Skin epidermis (tissue), 12 donors: ENCODE data around the gene KRT82.
"Not testable (repeated sequence)": the region's sequence is repeated elsewhere in the genome, so short reads cannot be mapped to it uniquely, and the experiment has no call there.

Experiments used
- H3K27ac ChIP-seq, 21 experiments: fragments of 200-600 bp; sonication (generic) in 11 of 21; one replicate each; pipeline ENCODE4 v1.5.0; 2020; ENCODE audit warnings: mild to moderate bottlenecking in 3 of 21, inconsistent platforms in 2 of 21, moderate library complexity in 2 of 21
- H3K4me3 ChIP-seq, 7 experiments: fragments of 200-600 bp; sonication (generic) in 2 of 7; one replicate each; pipeline ENCODE4 v1.5.0; 2020; ENCODE audit warnings: inconsistent platforms in 2 of 7, mild to moderate bottlenecking in 2 of 7, moderate library complexity in 1 of 7

Gene KRT82

GRCh38 chr12:52415870-52416750 is 10.0 kb upstream of the KRT82 start:
- H3K4me3 ChIP-seq, result no peak overlapping the region
- peak overlapping the region in 7 of 21 experiments; percentile 4 to 81 (median 37) for H3K27ac ChIP-seq

DNA sequence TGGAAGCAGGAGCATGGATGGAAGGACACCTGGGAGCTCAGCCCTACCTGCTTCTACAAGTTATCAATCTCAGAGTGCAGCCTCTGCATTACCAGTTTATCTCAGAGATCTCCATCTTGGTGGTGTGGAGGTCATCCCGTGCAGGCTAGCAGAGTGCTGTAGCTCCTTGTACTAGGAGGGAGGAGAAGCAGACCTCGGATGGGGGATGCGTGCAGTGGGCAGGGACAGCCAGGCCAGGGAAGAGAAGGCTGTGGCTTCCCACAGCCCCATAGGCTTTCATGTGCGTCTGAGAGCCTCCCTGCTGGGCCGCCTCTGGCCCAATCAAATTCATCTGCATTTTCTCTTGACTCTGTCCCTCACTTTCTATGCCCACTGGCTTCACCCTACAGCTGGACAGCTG is 8.8 kb upstream of the KRT82 start:
- Histone ChIP-seq H3K4me3 (no peak overlapping the region), H3K27ac (peak overlapping the region in 1 of 21 experiments; percentile 65)

- H3K4me3 ChIP-seq, result no peak overlapping the region
- no peak overlapping the region for H3K27ac ChIP-seq
Measured at GRCh38 chr12:52413782-52414345, 7.7 kb upstream of the KRT82 start.

DNA sequence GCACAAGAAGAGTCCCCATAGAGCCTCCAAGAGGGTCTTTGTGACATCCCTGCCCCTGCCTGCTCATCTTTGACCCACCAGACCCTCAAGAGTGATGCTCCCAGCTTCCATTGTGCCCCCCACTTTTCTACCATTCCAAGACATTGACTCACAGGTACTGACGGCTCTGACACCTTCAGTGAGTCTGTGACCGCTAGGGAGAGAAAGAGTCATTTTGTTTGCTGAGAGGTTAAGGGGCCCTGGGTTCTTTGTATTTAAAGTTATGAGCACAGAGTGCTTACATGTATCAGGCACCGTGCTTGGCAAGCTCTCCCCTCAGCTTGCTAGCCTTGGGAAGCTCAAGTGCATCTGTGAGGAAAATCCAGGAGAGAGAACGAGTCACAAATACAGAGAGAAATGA is 7.1 kb upstream of the KRT82 start:
- no peak overlapping the region for H3K4me3 ChIP-seq
- no peak overlapping the region for H3K27ac ChIP-seq

- no peak overlapping the region for H3K4me3 ChIP-seq
- no peak overlapping the region for H3K27ac ChIP-seq
Measured at GRCh38 chr12:52411815-52412214, 5.7 kb upstream of the KRT82 start.

- H3K4me3 ChIP-seq, H3K27ac ChIP-seq: not testable (repeated sequence)
Measured at GRCh38 chr12:52410589-52411248, 4.6 kb upstream of the KRT82 start.

DNA sequence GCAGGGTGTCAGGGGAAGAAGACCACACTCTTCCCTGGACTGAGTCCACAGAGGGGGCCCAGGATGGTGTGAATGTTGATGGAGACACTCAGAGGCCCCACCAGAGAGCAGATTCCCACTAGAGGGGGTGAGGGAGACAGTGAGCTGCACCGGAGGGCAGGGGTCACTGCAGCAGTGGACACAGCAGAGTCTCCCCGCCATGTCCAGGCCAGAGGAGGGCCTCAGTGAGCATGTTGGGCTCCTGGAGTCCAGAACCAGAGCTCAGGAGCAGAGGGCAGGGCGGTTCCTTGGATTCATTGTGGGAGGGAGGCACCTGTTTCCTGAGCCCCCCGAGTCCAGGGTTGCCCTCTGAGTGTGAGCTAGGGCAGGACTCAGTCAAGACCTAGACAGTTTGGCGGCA is 1.8 kb upstream of the KRT82 start:
- H3K4me3 ChIP-seq, result no peak overlapping the region
- no peak overlapping the region for H3K27ac ChIP-seq

GRCh38 chr12:52404951-52405350 is 1.2 kb downstream of the KRT82 start:
- no peak overlapping the region for H3K27ac ChIP-seq
- H3K4me3 ChIP-seq, result no peak overlapping the region

DNA sequence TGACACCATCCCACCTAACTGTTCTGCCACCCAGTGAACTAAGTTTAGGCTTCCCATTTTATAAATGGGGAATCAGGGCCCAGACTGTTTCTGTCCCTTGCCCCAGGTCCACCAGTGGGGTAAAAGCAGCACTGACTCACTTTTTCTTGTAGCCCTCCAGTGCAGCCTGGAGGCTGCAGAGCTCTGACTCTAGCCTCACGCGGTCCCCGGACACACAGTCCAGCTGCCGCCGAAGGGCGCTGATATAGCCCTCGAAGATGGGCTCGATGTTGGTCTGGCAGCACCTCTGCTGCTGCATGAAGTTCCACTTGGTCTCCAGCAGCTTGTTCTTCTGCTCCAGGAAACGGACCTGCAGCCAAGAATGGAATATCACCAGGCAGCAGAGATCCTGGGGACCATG is 2.6 kb downstream of the KRT82 start:
- Histone ChIP-seq H3K27ac (no peak overlapping the region), H3K4me3 (no peak overlapping the region)

DNA sequence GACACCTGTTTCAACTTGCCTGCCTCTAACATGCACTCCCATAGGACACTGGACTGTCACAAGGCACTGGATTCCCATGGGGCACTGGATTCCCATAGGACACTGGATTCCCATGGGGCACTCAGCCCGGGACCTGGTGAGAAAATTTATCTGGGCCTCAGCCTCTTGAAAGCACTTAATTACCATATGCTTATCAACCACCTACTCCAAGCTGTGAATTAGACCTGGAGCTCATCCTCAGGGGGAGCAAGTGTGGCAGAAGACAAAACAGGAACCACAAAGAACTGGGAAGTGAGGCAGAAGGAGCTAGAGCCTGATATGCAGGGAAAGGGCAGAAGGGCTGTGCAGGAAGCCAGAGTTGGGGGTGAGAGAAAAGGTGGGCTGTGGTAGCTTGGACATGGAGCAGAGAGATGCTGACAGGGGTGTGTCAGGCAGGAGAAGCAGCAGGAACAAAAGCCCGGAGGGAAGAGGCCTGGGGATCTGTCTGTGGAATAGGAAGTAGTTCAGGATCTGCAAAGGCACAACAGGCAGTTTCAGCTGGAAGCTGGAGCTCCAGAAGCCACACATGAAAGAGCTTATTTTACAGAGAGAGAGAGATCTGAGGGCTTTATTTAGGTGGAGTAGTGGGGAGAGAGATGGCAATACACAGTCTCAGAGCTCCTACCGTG is 3.1 kb downstream of the KRT82 start:
- Histone ChIP-seq H3K27ac (no peak overlapping the region), H3K4me3 (no peak overlapping the region)

DNA sequence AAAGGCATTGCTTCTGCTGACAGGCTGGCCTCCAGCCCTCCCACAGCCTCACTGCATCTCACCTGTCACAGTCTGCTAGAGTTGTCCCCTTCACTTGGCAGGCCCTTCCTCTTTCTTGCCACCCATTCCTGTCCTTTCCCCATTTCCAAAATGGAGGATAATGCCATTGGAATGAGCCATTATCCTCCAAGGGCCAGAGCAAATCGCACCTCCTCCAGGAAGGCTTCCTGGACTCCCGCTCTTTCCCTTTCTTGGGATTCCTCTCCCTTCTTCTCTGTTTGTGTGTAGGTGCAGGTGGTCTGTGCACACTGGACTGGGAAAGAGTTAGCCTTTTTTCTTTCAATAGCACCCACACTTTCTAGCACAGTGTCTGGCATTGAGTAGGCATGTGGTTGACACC is 3.8 kb downstream of the KRT82 start:
- Histone ChIP-seq H3K4me3 (no peak overlapping the region), H3K27ac (no peak overlapping the region)

DNA sequence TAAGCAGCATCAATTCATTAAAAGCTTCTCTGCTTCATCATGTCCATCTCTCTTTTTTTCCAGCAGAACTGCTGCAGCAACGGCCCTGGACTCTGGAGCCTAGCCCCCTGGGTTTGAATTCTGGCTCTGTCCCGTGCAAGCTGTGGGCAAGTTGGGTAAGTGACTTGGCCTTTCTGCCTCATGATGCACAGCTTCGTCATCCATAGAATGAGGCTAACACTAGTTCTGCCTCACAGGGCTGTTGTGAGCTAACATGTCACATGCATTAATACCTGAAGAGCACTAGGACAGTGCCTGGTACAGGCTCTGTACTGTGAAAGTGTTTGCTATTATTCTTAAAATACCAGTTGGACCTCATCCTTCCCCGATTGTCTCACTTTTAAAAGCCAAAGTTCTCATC is 4.2 kb downstream of the KRT82 start:
- H3K27ac ChIP-seq, result no peak overlapping the region

DNA sequence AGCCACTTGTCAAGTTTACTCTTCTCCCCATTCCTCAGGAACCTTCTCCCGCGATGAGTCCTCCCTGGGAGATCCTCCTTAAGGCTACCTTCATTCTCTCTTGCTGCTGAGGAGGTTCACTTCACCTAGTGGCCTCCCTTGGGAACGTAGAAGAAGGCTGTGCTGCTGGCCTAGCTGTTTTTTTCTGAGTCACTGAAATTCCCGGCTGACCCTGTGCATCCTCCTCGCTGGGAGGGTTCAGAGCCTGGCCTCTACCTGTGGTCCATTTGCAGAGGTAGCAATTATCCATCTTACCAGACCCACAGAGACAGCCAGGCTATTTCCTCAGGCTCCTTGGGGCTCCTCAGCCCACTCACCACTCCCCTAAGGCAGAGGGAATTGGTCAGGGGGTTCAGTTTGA is 4.6 kb downstream of the KRT82 start:
- Histone ChIP-seq H3K27ac (no peak overlapping the region), H3K4me3 (no peak overlapping the region)

More for the DNA sequence above, 4.2 kb downstream of the KRT82 start:
- H3K4me3 ChIP-seq, result no peak overlapping the region

- no peak overlapping the region for H3K27ac ChIP-seq
- H3K4me3 ChIP-seq, result no peak overlapping the region
Measured at GRCh38 chr12:52400906-52401305, 5.2 kb downstream of the KRT82 start.

DNA sequence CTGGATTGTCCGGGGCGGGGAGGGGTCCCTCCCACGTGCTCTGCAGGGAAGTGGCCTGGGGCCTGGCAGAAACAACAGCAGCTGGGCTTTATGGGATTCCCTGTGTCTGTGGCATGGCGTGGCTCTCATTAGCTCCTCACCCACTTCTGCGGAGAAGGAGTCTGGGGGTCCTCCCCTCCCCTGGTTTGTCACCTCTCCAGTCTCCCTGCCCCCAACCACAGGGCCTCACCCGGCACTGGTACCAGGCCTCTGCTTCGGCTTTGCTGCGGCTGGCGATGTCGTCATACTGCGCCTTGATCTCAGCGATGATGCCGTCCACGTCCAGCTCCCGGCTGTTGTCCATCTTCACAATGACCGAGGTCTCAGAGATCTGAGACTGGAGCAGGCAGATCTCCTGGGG is 6.4 kb downstream of the KRT82 start:
- Histone ChIP-seq H3K27ac (no peak overlapping the region), H3K4me3 (no peak overlapping the region)

DNA sequence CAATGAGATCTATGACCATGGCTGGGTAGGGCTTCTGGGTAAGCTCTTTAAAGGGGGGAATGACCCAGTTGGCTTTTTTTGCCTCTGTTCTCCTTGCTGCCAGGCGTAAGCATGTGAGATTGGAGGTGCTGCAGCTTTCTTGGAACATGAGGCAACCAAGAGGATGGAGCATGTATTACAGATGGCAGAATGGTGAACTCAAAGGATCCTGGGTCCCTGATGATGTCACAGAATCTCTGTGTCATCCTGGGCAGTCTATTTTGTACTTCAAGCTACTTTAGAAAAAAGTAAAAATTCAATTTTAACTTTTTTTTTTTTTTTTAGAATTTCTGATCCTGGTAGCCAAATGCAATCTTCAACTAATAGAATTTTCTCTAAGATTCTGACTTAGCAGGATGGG is 8.0 kb downstream of the KRT82 start:
- H3K4me3 ChIP-seq, result no peak overlapping the region
- no peak overlapping the region for H3K27ac ChIP-seq

DNA sequence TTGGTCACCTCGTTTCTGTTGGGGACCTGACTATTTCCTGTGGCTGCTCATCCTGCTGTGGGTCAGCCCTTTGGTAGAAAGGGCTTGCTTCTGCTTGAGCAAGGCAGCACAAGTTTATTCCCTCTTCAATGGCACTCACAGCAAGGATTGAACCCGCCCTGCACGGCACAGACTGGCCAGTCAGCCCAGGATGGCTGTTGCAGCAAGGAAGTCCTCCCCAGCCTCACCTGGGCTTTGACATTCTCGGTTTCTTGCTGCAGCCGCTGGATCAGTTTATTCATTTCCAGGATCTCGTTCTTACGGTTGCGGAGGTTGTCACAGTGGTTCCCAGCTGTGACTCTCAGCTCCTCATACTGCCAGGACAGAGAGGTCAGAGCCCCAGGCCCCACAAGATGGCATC is 9.5 kb downstream of the KRT82 start:
- H3K4me3 ChIP-seq, result no peak overlapping the region
- no peak overlapping the region for H3K27ac ChIP-seq

GRCh38 chr12:52395761-52396434 is 10.2 kb downstream of the KRT82 start:
- Histone ChIP-seq H3K27ac (no peak overlapping the region), H3K4me3 (no peak overlapping the region)

DNA sequence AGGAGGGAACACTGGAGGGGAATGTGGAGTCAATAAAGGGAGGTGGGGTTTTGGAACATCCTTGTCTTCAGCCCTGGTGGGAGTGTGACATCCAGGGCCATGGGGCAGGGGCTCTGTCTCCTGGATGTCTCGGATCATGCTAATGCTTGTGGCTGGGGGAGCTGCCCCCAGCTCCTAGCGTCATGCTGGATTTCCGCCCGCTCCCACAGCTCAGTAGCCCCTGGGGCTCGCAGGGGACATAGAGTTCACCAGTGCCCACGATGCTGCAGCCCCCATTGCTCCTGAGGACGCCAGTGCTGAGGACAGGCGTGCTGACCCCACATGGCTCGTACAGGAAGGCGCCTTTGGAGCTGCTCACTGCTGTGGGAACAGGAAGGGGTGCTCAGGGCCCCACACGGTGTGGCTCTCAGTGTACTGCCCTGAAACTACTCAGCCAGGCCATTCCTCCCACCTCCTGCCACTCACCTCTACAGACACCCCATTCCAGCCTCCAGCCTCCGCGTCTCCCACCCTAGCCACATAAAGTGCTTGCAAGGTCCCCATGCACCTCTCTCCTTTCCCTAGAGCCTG is 11.2 kb downstream of the KRT82 start:
- no peak overlapping the region for H3K27ac ChIP-seq
- no peak overlapping the region for H3K4me3 ChIP-seq
